HCT116 (cell line): Measurements from ENCODE around the gene HNRNPL. TPM values are rescaled to one million over a fixed set of nuclear protein-coding genes. Genes with fewer than 3 reads are reported as not detected.

Experiments
- ATAC-seq: fragments of 200-7000 bp; cut with Tn5 transposase; 2 replicates; pipeline ENCODE4 v1.9.1; 2020; ENCODE audit warnings: mild to moderate bottlenecking, moderate library complexity
- BruUV-seq: library from RNA; stranded (reverse); fragments of 400-500 nt; replicated peaks from 2 replicates; lab custom pipeline; 2021; lab: Mats Ljungman, UMichigan
- CTCF ChIA-PET: fragments of 300-600 bp; sonication (Branson Sonifier 250); formaldehyde crosslinking; loops from one replicate; lab custom pipeline; 2021; ENCODE audit warnings: antibody characterized with exemption; lab: Charles Lee
- POLR2A ChIA-PET: fragments of 300-600, 350-600 bp; sonication (Branson Sonifier 250); formaldehyde crosslinking; loops from one replicate; lab custom pipeline; 2021; ENCODE audit warnings: antibody characterized with exemption; lab: Charles Lee
- RAD21 ChIA-PET, 2 experiments: fragments of 300-600 bp; sonication (Branson Sonifier 250); formaldehyde crosslinking; loops; one replicate each; lab custom pipeline; 2023; ENCODE audit warnings: low total read pairs in 2 of 2; ENCODE audit not compliant: uncharacterized antibody in 2 of 2, unreplicated experiment in 2 of 2, low non-redundant PET in 1 of 2; lab: Charles Lee
- DNase-seq: peaks from one replicate; pipeline ENCODE4 v3.0.0-alpha.2; 2010; ENCODE audit warnings: low read depth, low spot score
- H2AFZ ChIP-seq: fragments of 200-600 bp; shearing (Covaris generic), sonication (generic); 2 replicates; pipeline ENCODE4 v1.6.1; 2017; ENCODE audit warnings: low read depth, mixed run types, mixed read lengths, antibody characterized with exemption, low read length; ENCODE audit not compliant: poor library complexity, severe bottlenecking
- H3K27ac ChIP-seq: 2 replicates; pipeline ENCODE4 v1.5.1; 2012; ENCODE audit warnings: low read depth, low read length
- H3K27me3 ChIP-seq: fragments of 200-600 bp; sonication (generic); 2 replicates; pipeline ENCODE4 v1.6.1; 2016; ENCODE audit warnings: mixed run types, low read length, mixed read lengths; ENCODE audit not compliant: insufficient read depth
- H3K36me3 ChIP-seq, 2 experiments: fragments of 200-500 bp in 1 of 2; fragments of 200-600 bp in 1 of 2; sonication (Bioruptor generic) in 1 of 2; sonication (generic) in 1 of 2; 2 replicates each; pipeline versions ENCODE4 v1.5.1 to v1.6.1; 2014 to 2016; ENCODE audit warnings: low read length in 2 of 2, inconsistent platforms in 1 of 2, mixed read lengths in 1 of 2, mixed run types in 1 of 2; ENCODE audit not compliant: insufficient read depth in 2 of 2, control insufficient read depth in 1 of 2
- H3K4me1 ChIP-seq, 2 experiments: fragments of 200-600 bp in 1 of 2; sonication (generic) in 1 of 2; 2 replicates each; pipeline versions ENCODE4 v1.5.1 to v1.6.1; 2012 to 2017; ENCODE audit warnings: low read length in 2 of 2, inconsistent platforms in 1 of 2, mild to moderate bottlenecking in 1 of 2, mixed read lengths in 1 of 2, mixed run types in 1 of 2, moderate library complexity in 1 of 2; ENCODE audit not compliant: insufficient read depth in 2 of 2, control insufficient read depth in 1 of 2
- H3K4me2 ChIP-seq: fragments of 200-600 bp; sonication (generic); 2 replicates; pipeline ENCODE4 v1.6.1; 2017; ENCODE audit warnings: mixed run types, low read length, mixed read lengths
- H3K4me3 ChIP-seq, 2 experiments: fragments of 200-600 bp in 1 of 2; sonication (generic) in 1 of 2; replicated peaks in 1 of 2; 2 replicates each; pipeline ENCODE4 v1.5.1; 2011 to 2016; ENCODE audit warnings: low read length in 2 of 2, control low read depth in 1 of 2, low read depth in 1 of 2, mild to moderate bottlenecking in 1 of 2, mixed read lengths in 1 of 2, mixed run types in 1 of 2
- H3K79me2 ChIP-seq: fragments of 200-600 bp; sonication (generic); 2 replicates; pipeline ENCODE4 v1.6.1; 2017; ENCODE audit warnings: mild to moderate bottlenecking, mixed run types, low read length, moderate library complexity, mixed read lengths; ENCODE audit not compliant: insufficient read depth
- H3K9ac ChIP-seq: fragments of 200-600 bp; sonication (generic); 2 replicates; pipeline ENCODE4 v1.6.1; 2016; ENCODE audit warnings: low read length, mixed read lengths
- H3K9me2 ChIP-seq: fragments of 200-600 bp; sonication (generic), shearing (Covaris generic); 2 replicates; pipeline ENCODE4 v1.6.1; 2017; ENCODE audit warnings: mixed run types, mild to moderate bottlenecking, moderate library complexity; ENCODE audit not compliant: insufficient read depth
- H3K9me3 ChIP-seq, 2 experiments: fragments of 200-500 bp in 1 of 2; fragments of 200-600 bp in 1 of 2; sonication (Bioruptor generic) in 1 of 2; sonication (generic) in 1 of 2; 2 replicates each; pipeline ENCODE4 v1.6.1; 2014 to 2017; ENCODE audit warnings: low read length in 2 of 2, mixed read lengths in 2 of 2, inconsistent platforms in 1 of 2, low read depth in 1 of 2, mild to moderate bottlenecking in 1 of 2, mixed run types in 1 of 2, moderate library complexity in 1 of 2; ENCODE audit not compliant: control insufficient read depth in 1 of 2, insufficient read depth in 1 of 2
- H4K20me1 ChIP-seq: fragments of 200-600 bp; sonication (generic), shearing (Covaris generic); 2 replicates; pipeline ENCODE4 v1.6.1; 2017; ENCODE audit warnings: mixed run types, mild to moderate bottlenecking, moderate library complexity; ENCODE audit not compliant: insufficient read depth
- POLR2AphosphoS5 ChIP-seq: IDR thresholded peaks from 2 replicates; pipeline ENCODE4 v1.6.1; 2011; ENCODE audit warnings: mild to moderate bottlenecking, low read depth, low read length, moderate library complexity
- REST ChIP-seq: IDR thresholded peaks from 2 replicates; pipeline ENCODE4 v1.6.1; 2012; ENCODE audit warnings: low read depth
- TCF7L2 ChIP-seq: IDR thresholded peaks from 2 replicates; pipeline ENCODE4 v1.7.0; 2011; ENCODE audit warnings: borderline replicate concordance, inconsistent platforms; ENCODE audit not compliant: insufficient read depth, insufficient read length; ENCODE audit errors: extremely low read depth
- intact Hi-C: fragments of 100-400 bp; cut with micrococcal nuclease; formaldehyde crosslinking; loops from 2 replicates; pipeline ENCODE4 v1.10.0; 2022
- total RNA-seq: library from RNA; stranded (reverse); gene quantifications from one replicate; pipeline ENCODE4 v1.2.1, GENCODE V29; 2021; ENCODE audit not compliant: unreplicated experiment

The HNRNPL gene
- total RNA-seq, 1 experiment from 2014 or later: 551 TPM

GRCh38 chr19:38867171-38867780 is 17.5 kb upstream of the HNRNPL start:
- H3K36me3 ChIP-seq: no peaks in the 10 kb centered on the region
- H3K9me3 ChIP-seq: no peaks in the 10 kb centered on the region
- H4K20me1 ChIP-seq: no peaks in the 10 kb centered on the region
- ChIA-PET CTCF (interaction anchor here (2.0 kb wide), 1 partner anchor 20 kb away, joined by 5 read pairs; no protein-coding TSS in a partner anchor), RAD21 (no interaction called here), POLR2A (no interaction called here)
- DNase-seq (no peak), ATAC-seq (no peak)
- no peaks in the 10 kb centered on the region for H3K9me2 ChIP-seq
- intact Hi-C loops: no loop called here
- no peak overlapping the region for H3K27ac ChIP-seq
- H2AFZ ChIP-seq: no peak overlapping the region
- H3K4me3 ChIP-seq: no peak overlapping the region
- no peak for TF ChIP-seq POLR2AphosphoS5
- H3K4me2 ChIP-seq: no peak overlapping the region
- H3K4me1 ChIP-seq: peaks cover 3 to 19% of the 10 kb centered on the region in 2 experiments; a peak in 3 of 4 replicates
- H3K9ac ChIP-seq: no peak overlapping the region
- no peaks in the 10 kb centered on the region for H3K27me3 ChIP-seq
- no peaks in the 10 kb centered on the region for H3K79me2 ChIP-seq
- BruUV-seq: no TSS peak

GRCh38 chr19:38862321-38863059 is 12.7 kb upstream of the HNRNPL start:
- TF ChIP-seq TCF7L2: no peak
- no peak for TF ChIP-seq REST
- Histone ChIP-seq H3K4me2 (no peak overlapping the region), H3K9me2 (no peaks in the 10 kb centered on the region), H3K4me1 (peaks cover 3 to 20% of the 10 kb centered on the region in 2 experiments; a peak in 3 of 4 replicates), H3K9me3 (no peaks in the 10 kb centered on the region), H3K27me3 (no peaks in the 10 kb centered on the region), H2AFZ (no peak overlapping the region), H3K27ac (no peak overlapping the region), H3K36me3 (no peaks in the 10 kb centered on the region), H4K20me1 (no peaks in the 10 kb centered on the region), H3K79me2 (no peaks in the 10 kb centered on the region), H3K9ac (no peak overlapping the region), H3K4me3 (no peak overlapping the region)
- intact Hi-C loops: no loop called here
- CTCF ChIA-PET: no interaction called here
- DNase-seq (no peak), ATAC-seq (no peak)
- RAD21 ChIA-PET: no interaction called here
- BruUV-seq: no TSS peak
- POLR2A ChIA-PET: interaction anchor here (1.1 to 2.5 kb wide), 3 partner anchors 10 to 40 kb away, joined by 3 to 12 read pairs (median 6); partner anchors contain the start of gene RINL
